ENCODE measurements around the gene DDX41.

Gene DDX41

DNA sequence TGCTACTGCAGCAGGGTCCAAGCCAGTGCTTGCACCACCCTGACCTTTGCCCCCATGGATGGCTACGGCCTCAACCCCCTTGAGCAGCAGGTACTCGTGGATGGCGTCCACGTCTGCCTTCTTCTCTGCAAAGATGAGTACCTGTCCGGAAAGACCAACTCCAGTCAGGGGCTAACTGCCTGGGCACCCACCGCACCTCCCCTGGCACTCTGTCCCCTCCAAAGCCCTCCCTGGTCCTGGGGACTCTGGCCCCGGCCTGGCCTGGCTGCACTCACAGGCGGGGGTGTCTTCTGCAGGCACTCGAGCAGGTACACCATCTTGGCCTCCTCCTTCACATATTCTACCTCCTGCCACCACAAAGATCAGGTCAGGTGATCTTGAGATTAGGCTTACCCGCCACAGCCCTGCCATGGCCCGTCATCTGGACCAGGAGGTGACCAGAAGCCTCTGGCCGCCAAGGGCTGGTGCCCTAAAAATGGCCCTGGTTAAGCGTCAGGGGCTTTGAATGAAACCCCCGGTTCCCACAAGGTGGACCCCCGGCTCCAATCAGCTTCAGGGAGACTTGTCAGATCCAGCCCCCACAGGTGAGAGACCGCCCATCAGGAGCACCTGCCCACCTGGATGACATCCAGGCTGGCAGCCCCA lies 3.9 kb downstream of the DDX41 start:
- DNase-seq, result no peak

DNA sequence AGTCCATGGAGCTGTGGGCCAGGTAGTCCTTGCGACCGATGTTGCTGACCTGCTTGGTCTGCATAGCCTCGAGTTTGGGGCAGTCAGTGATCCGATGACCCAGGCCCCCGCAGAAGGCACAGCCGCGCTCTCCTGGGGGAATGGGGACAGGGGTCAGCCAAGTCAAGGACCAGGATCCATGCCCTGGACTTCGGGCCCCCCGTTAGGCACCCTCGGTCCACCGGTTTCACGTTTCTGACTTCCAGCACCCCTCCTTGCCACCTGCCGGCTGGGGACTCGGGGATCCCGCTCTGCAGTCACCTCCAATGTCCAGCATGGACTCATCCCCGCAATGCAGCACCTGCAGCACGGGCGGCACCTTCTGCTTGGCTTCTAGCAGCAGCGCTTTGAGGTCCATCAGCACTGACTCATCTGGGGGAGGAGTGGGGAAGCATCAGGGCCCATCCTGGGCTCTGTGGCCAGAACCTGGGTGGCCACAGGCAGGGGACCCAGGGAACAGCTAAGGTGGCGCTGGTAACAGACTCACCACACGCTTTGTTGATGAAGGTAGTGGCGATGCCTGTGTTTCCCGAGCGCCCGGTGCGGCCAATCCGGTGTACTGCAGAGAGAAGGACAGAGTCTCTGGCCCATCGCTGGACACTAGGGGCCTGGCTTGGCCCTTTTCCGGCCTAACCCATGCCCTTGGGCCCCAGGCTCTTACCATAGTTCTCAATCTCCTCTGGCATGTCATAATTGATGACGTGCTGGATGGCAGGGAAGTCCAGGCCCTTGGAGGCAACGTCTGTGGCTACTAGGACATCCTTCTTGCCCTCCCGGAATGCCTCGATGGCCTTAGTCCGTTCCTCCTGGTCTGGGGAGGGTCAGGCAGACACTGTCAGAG lies 4.7 kb downstream of the DDX41 start:
- no peak for DNase-seq

DNA sequence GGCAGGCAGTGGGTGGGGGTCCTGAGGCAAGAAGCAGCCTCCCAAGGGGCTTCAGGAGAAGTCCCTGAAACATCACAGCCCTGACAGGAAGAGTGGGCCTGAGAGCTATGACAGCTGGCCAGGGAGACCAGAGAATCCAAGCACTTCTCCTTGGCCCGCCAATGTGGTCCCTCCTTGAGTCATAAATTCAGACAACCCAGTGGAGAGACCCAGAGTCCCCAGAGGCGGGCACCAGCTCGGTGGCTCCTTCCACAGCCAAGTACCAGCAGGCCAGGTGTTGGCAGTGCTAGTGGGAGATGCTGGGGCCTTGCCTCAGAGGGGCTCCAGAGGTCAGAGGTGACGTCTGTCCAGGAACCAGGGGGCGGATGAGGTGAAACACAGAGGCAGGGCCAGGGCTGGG lies 5.6 kb downstream of the DDX41 start:
- no peak for DNase-seq

DNA sequence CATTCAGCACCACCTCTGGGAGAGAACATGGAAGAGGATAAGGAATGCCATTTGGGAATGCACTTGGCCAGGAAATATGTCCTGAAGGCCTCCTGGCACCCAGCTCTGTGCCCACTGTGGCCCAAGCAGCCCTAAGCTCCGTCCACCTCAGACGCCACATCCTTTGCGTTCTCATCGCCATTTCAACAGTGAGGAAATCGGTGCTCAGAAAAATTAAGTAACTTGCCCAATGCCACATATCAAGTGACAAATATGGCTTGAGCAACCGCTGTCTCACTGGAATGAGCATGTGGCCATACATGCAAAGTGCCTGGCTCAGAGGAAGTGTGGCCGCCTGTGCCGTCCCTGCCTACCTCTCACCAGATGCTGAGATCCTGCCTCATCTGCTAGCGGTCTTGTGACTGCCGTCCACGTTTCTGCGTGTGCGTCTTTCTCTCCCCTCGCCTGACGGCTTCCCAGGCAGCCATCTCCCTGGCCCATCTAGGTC lies 6.2 kb downstream of the DDX41 start:
- DNase-seq, result no peak

DNA sequence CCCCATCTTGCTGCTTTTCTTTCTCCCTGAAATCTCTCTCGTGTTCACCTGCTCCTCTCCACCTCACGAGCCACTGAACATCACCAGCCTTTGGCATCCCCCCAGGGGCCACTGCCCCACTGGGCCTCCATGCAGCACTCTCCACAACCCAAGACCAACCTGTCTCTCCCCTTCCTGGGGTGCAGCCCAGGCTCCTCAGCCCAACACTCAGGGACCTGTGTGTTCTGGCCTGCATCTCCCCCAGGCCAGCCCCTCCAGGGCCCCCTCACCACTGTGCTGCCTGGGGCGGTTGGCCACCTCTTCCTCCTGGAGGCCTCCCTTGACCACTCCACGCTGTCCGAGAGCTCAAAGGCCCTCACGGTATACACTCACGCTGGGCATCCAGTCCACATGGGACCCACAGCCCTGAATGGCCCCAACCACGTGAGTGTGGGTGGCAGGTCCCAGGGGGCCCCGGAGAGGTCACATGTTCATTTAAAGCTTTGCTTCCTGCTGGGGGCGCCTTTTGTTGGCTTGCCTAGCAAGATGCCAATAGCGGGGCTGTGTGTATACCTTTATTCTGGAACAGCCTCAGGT lies 6.7 kb downstream of the DDX41 start:
- DNase-seq, result no peak

DNA sequence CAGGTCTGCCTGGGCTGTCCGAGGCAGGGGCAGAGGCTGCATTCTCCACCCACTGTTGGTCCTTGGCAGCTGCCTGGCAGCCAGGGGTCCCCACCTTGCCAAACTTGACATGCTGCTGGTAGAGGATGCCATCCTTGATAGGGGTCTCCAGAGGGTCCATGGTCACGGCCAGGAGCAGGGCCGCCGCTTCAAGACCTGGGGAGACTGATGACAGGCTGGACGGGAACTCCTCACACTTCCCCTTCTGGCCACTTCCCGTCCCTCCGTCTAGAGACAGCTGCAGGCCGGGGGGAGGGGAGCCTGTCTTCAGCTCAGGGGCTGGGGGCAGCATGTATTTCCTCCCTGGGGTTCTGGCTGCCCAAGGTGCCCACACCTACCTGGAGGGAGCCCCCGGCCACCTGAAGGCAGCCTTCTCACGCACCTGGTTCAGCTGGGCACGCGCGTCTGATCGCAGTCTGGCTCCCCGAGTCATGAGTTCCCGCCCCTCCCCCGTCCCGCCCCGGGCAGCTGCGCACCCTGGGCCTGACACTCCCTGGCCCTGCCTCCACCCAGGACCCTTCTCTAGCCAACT lies 7.3 kb downstream of the DDX41 start, which contains the start of gene DOK3:
DOK3 (minus strand) TSS at position 446 of the 571 bp plus-strand sequence; CDS start at position 160, 286 bp downstream.
- DNase-seq, result no peak

DNA sequence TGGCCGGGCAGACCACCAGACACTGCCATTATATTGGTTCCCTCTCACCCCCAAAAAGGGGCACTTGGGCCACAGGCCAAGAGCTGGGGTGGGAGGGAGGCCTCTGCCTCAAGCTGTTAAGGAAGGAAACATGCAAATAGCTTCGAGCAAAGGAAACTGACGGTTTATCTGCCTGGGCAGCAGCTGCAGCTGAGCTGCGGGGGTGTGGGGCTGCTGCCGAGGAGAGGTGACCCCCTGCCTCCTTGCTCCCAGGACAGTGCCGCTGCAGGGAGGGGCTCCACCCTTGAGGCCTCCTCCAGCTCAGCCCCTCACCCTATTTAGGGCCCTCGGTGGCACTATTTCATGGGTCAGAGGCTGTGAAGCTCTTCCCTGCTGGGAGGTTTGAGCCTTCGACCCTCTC lies 7.9 kb downstream of the DDX41 start:
- no peak for DNase-seq

DNA sequence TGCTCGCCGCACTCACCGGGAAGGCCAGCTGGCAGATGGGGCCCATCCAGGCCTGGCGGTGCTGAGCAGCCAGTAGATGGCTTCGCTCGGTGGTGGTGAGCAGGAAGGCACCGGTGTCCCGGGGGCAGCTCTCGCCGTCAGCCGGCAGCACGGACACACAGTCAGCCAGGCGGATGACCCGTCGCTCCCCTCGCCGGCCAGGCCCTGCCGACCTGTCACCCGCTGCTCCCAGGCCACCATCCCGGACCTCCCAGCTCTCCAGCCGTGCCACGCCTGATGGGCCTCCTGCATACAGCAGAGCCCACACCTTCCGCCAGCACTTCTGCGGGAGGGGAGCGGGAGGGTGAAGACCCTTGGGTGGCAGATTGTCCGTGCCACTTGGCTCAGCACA lies 8.5 kb downstream of the DDX41 start:
- DNase-seq, result no peak

DNA sequence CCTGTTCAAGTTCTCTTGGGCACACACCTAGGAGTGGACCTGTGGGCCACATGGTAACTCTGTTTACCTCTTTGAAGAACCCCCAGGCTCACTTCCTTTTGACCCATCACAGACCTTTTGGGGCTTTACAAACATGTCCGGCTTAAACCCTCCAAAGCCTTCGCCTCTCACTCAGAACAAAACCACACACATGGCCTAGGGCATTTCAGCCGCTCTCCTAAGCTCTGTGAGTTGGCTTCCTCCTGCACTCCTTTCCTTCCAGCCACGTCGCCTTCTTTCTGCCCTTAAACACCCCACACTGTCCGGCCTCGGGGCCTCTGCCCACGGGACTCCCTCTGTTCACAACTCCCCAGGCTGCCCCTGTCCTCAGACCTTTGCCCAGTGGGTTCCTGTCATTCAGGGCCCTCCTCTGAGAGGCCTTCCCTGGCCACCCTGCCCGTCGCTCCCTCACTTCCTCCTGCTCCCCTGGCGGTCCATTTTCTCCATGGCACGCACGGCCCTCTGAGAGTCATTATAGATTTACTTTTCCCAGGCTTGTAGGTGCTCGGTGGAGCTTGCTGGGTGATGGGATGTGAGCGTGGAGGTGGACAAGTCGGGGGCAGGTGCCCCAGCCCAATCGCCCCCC lies 9.1 kb downstream of the DDX41 start:
- no peak for DNase-seq

DNA sequence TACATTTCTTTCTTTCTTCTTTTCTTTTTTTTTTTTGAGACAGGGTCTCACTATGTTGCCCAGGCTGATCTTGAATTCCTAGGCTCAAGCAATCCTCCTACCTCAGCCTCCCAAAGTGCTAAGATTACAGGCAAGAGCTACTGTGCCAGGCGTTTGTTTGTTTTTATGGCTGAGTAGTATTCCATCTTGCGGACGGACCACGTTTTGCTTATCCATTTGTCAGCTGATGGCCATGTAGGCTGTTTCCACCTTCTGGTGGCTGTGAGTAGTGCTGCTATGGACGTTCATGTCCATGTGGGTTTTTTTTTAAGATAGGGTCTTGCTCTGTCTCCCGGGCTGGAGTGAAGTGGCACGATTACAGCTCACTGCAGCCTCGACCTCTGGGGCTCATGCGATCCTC lies 9.6 kb downstream of the DDX41 start:
- DNase-seq, result no peak

DNA sequence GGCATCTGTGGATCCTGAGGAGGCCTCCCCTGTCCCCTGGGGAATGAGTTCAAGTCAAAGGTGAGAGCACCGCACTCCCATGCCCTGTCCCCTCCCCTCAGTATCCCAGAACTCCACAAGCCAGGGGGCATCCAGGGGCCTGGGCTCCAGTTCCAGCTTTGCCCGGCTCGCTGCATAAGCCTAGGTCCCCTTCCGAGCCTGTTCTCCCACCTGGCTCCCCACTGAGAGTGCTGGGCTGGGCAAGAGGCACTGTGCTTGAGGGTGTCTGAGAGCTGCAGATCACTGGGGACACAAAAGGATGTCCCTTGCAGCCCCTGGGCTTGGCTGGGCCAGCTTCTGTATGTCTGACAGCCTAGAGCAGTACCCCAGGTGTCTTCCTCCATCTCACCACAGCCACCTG lies 11.7 kb downstream of the DDX41 start:
- no peak for DNase-seq

DNA sequence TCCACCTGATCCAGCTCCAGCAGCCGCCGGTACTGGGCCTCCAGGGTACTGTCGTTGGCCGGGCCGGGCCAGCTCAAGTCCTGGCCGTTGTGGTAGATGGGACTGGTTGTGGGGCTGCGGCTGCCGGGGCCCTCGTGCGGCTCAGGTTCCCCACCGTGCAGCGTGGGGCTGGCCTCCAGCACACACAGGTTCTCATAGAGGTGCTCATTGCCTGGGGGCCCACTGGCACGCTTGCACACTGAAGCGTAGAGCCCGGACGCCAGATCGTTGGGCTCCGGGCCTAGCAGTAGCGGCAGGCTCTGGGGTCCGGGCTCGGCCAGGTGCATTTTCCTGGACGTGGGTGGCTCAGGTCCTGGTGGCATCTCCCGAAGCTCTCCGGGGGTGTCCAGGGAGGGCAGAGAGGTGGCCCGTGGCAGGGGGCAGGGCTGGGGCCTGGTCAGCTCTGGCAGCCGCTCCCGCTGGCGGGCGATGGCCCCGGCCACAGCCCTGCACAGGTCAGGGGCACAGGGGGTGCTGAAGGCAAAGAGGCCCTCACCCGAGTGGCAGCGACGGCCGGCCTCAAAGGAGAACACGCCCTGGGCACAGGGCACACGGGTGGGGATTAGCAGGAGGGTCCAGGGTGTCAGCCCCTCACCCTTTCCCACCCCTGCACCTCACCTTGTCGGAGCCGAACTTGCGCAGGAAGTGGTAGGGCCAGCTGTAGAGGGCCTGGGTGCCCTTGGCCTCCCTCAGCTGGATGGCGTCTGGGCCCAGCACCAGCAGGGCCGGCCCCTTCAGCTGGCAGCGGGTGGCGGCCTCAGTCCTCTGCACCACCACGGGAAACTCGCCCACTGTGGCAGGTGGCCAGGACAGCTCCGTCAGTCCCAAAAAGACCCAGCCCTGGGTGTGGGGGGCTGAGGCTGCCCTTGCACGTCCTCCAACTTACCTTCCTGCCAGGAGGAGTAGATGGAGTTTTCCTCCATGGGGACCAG lies 12.4 kb downstream of the DDX41 start:
- no peak for DNase-seq

DNA sequence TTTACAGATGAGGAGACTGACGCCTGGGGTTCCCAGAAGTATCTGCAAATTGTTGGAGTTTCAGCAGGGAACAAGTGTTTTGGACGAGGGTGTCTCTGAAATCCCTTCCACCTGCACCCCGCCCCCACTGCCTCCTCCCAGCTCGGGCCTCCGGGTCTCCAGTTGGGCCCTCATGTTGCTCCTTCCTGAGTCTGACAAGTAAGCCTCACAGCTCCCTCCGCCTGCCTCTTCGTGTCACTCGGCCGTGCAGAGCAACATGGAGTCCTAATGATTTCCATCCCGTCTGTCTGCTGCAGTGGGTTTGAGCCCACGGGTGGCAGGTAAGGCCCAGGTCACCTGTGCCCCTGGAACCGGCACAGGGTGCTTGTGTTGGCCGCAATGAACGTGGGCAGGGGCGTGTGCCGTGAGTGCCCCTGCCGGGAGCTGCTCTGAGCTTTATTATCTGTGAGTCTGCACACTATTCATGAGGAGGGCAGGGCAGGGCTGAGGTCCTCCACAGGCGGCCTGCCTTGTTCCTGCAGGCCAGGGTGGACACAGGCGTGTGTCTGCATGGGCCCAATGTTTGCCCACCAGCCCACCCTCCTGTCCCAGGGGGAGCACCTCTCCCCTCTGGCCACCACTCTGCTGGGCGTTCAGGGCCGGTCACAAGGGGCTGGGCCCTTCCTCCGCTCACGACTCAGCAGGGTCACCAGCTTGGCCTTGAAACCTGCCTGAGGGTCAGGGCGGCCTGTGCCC lies 13.2 kb downstream of the DDX41 start:
- no peak for DNase-seq

DNA sequence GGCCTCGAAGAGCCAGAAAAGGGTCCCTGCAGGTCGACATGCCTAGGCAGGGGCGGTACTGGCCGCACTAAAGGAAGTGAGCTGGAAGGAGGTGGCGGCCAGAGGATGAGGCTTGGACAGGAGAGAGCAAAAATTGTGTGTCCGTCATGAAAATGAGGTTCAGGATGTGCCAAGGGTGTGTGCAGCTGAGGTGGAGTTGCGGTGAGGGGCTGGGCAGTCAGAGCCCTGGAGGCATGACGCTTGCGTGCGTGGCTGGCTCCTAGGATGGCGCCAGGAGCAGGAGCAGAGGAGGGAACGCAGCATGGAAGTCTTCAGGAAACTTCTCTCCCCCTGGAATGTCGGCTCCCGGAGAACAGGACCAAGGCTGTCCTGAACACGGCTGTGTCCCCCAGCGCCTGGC lies 13.9 kb downstream of the DDX41 start:
- no peak for DNase-seq

DNA sequence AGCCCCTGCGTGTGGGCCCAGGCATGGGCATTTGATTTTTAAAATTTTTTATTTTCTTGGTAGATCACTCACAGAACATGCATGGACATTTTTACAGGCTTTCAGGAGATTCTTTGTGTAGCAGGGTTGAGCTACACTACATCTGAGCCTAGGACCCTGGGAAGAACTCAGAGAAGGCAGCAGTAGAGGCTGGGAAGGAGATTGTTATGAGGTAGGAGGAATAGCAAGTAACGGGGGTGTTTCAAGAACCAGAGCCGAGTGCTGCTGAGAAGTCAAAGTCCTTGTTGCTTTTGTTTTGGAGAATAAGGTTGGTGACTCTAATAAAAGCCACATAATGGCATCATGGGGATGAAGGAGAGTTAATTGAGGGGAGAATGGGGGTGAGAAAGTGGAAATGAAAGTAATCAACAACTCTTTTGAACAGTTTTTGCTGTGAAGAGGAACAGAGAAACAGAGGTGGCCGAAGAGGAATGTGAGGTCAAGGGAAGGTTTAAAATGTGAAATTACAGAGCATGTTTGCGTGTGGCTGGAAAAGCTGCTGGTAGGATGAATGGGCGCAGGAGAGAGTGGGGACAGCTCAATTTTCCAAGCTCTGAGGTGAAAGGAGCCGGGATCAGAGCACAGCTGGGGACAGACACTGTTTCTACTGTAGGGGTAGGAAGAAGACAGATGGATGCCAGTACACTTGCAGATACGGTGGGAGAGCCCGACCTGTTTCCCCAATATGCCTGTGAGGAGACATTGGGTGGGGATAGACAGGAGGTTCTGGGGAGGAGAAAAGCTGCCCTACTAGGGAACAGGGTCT lies 14.7 kb downstream of the DDX41 start:
- no peak for DNase-seq

DNA sequence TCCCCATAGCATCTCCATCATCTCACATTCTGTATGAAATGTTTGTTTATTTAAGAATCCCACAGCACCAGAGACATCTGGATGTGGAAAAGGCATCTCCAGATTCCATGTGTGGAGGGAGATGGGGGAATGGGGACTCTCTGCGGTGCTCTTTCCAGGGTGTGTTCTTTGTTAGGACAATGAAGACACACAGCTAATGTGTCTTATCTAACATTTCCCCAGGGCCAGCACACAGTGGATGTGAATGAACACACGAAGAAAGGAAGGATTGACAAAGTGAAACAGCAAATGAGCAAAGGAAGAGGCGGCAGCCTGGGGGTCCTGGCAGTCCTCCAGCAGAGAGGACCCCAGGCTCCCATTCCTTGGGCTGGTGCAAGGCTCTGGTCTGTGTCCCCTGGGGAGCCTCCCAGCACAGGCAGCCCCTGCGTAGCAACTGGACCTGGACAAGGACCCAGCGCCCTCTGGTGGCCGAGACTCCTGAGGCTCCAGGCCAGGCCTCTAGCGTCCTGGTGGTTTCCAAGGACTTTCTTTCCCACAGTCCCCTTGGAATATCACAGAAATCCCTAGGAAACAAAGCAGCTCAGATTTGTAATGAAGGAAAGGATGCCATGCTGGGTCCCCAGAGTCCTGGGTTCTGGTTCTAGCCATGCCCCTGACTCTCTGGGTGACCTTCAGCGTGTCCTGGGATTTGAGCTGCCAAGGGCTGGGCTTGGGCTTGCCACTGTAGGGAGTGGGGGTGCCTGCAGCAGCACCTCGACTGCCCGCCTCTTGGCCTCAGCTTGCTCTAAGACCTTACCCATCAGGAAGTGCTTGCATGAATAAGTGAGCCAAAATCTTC lies 15.9 kb downstream of the DDX41 start:
- DNase-seq, result peak; percentile 67

DNA sequence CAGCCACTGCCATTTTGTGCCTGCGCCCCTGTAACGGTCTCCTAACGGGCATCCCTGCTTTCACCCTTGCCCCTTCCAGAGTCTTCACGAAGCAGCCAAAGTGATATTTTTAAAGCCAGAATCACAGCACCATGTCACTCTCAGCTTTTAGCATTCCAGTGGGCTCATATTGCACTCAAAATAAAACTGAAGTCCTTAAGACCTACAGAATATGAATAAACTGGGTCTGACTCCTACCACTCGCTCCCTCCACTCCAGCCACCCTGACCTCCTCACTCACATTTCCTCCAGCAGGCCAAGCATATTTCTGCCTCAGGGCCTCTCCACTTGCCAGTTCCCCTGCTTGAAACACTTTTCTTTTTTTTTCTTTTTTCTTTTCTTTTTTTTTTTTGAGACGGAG lies 16.9 kb downstream of the DDX41 start:
- DNase-seq, result no peak

DNA sequence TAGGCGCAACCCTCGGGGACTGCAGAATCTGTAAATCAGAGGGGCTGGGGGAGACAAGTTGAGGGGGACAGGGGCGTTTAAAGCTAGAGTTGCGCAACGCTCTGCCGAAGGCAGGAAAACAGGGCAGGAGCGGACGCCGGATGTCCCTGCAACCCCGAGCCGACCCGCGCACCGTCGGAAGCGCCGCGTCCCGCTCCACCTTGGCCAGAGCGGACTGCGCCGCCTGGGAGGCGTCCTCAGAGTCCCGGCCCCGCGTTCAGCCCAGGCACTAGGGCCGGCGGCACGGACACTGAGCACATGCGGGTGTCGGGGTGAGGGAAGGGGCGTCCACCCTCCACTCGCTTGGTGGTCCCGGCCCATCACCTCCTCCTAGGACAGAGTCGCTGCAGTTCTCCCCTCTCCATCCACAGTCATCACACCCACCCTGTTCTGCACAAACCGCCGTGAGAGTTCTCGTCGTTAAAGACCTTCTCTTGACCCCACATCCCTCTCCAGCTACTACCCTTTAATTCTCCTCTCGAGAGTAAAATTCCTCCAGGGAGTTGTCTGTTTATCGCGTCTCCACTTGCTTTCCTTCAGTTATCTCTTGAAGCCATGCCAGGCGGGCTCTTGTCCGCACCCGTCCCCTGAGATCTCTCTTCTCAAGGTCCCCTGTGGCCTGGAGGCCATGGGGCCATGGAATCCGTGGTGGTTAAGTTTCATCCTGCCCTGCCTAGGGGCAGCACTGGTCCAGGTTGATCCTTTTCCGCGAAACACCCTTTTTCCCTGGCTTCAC lies 18.6 kb downstream of the DDX41 start:
- DNase-seq, result no peak
